ENCODE data around the gene TMEM127. TPM values are rescaled to one million over a fixed set of nuclear protein-coding genes. Genes with fewer than 3 reads are reported as not detected.
"Not testable (repeated sequence)": the region's sequence is repeated elsewhere in the genome, so short reads cannot be mapped to it uniquely, and the experiment has no call there.

The TMEM127 gene
- total RNA-seq, 3 donors from 2014 or later (not counting 1 experiment from before 2014, with no cell fraction given): 49.8 to 59.3 (median 54.5) TPM

DNA sequence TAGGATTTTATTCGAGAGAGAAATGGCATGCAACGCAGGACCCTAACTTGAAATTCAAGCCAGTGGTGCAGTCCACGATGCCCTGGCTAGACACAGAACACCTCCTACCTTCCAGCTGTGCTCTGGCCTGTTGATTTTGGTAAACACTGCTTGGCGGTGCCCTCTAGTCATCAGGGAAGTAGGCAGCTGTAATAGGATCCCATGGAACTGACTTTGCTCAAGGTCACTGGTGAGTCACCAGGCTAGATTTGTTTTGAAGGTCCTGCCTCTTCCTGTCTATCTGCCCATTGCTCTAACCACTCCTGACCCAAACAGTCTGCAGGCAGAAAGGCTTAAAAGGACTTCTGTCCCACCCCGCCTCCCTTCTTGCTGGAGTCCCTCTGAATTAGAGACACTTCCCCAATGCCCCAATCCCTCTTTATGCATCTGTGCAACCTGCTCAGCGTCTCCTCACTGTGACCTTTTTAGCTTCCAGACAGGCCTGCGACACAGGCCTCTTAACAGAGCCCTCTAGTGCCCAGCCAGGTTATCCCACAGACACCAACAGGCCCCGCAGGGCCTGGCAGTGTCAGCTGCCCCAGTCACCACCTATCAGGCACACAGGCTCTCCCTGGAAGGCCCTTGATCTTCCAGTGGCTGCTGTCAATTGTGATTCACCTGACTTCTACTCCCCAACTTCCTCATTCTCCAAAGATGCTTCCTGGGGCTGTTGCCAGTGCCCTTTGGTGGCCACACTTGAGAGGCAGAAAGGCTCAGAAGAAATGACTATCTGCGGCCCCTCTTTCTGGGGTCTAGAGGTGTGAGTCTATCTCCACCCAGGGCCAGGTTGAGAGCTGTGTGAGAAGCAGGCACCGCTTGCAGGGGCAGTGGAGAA lies 5.2 kb downstream of the TMEM127 start:
- intact Hi-C loops (cut with micrococcal nuclease): loop anchor here (10.0 kb wide), 1 partner anchor 236 kb away; no protein-coding TSS in a partner anchor
- DNase-seq: peak in 1 of 2 donors; percentile 52
- peak overlapping the region; percentile 40 for H3K4me3 Mint-ChIP-seq
- H3K9me3 Mint-ChIP-seq: no peaks in the 10 kb centered on the region
- Histone ChIP-seq H3K9me3 (ENCODE audit: control insufficient read depth, insufficient read depth, low read length) (no peaks in the 10 kb centered on the region), H3K36me3 (ENCODE audit: control insufficient read depth, insufficient read depth, low read length) (peaks cover 19% of the 10 kb centered on the region), H3K27me3 (ENCODE audit: control insufficient read depth, insufficient read depth, low read length) (no peaks in the 10 kb centered on the region), H3K4me3 (ENCODE audit: low read length) (no peak overlapping the region), H3K4me1 (ENCODE audit: control insufficient read depth, insufficient read depth, low read length) (peaks cover 64% of the 10 kb centered on the region), H3K27ac (ENCODE audit: low read length) (peak overlapping the region; percentile 19)
- H3K27me3 Mint-ChIP-seq (ENCODE audit: low read depth in 2 of 2): no peaks in the 10 kb centered on the region
- ATAC-seq: peak; percentile 50 to 65 (median 54)
- TF ChIP-seq, protein P1, sequence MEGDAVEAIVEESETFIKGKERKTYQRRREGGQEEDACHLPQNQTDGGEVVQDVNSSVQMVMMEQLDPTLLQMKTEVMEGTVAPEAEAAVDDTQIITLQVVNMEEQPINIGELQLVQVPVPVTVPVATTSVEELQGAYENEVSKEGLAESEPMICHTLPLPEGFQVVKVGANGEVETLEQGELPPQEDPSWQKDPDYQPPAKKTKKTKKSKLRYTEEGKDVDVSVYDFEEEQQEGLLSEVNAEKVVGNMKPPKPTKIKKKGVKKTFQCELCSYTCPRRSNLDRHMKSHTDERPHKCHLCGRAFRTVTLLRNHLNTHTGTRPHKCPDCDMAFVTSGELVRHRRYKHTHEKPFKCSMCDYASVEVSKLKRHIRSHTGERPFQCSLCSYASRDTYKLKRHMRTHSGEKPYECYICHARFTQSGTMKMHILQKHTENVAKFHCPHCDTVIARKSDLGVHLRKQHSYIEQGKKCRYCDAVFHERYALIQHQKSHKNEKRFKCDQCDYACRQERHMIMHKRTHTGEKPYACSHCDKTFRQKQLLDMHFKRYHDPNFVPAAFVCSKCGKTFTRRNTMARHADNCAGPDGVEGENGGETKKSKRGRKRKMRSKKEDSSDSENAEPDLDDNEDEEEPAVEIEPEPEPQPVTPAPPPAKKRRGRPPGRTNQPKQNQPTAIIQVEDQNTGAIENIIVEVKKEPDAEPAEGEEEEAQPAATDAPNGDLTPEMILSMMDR (IDR thresholded peaks at IDR 0.05): no peak
- H3K27ac Mint-ChIP-seq: peak overlapping the region; percentile 62 to 84
- peaks cover 50 to 56% of the 10 kb centered on the region in 2 donors for H3K4me1 Mint-ChIP-seq
- WGBS (ENCODE audit: insufficient coverage): 62% methylated on average over 10 of the region's 10 CpGs
- H3K36me3 Mint-ChIP-seq: no peaks in the 10 kb centered on the region

DNA sequence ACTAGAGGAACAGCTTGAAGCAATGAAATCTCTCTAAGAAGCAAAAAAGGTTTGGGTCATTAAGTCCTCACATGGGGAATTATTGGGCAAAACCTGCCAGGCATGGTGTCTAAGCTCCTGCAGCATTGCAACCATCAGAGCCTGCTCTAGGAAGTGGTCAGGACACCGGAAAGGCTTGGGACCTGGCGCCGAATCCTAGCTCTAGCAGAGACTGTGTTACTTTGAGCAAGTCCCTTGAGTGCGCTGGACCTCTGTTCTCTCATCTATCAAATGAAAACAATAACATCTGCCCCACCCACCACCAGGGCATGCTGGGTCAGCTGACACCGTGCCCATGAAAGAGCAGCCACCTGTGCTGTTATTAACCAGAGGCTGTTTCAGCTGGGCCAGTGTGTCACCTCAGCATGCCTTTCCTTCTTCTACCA lies 6.3 kb downstream of the TMEM127 start:
- Histone ChIP-seq H3K27ac (ENCODE audit: low read length) (peak overlapping the region; percentile 19), H3K4me3 (ENCODE audit: low read length) (no peak overlapping the region), H3K27me3 (ENCODE audit: control insufficient read depth, insufficient read depth, low read length) (no peaks in the 10 kb centered on the region), H3K4me1 (ENCODE audit: control insufficient read depth, insufficient read depth, low read length) (peaks cover 64% of the 10 kb centered on the region), H3K9me3 (ENCODE audit: control insufficient read depth, insufficient read depth, low read length) (no peaks in the 10 kb centered on the region), H3K36me3 (ENCODE audit: control insufficient read depth, insufficient read depth, low read length) (peaks cover 28% of the 10 kb centered on the region)
- intact Hi-C loops (cut with micrococcal nuclease): no loop called here
- Mint-ChIP-seq H3K27me3 (ENCODE audit: low read depth in 2 of 2) (no peaks in the 10 kb centered on the region), H3K27ac (peak overlapping the region; percentile 62 to 84), H3K36me3 (no peaks in the 10 kb centered on the region), H3K4me1 (peaks cover 51% of the 10 kb centered on the region in 2 donors), H3K4me3 (no peak overlapping the region), H3K9me3 (no peaks in the 10 kb centered on the region)
- 63% methylated on average over 5 of the region's 5 CpGs for WGBS (ENCODE audit: insufficient coverage)
- no peak for DNase-seq
- no peak for ATAC-seq
- TF ChIP-seq, protein P1 (IDR thresholded peaks at IDR 0.05): no peak

DNA sequence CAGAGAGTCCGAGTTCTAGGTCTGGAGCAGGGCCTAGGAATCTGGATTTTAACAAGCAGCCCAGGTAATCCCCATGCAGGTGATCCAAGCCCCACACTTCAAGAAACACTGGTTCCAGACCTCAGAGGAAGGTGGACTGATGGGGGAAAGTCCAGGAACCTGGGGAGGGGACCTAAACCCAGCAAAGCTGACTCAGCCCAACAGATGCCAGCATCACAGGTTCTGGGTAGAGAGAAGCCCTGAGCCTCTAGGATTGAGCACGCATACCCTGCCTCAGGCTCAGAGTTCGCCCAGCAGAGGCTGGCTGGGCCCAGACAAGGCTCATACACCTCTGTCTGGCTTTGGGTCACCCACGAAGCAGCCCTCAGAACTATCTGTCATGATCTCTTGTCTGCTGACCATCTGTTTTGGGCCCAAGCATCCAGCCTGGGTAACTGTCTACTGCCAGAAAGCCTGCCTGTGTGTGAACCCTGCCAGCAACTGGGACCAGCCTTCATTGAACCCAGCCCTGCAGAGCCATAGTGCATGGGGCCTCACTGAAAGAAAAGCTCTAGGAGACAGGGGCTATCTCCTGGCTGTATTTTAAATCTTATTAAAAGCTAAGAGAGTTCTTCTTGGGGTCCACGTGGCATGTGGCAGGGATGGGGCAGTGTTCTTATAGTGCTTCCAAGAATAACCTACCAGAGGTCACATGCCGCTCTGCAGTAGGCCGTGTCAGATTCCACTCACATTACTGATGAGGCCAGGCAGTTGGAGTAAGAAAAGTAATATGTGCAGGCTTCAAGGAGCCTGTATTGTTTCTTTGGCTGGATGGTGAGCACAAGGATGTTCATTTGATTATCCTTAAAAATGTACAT lies 7.4 kb downstream of the TMEM127 start:
- H3K9me3 Mint-ChIP-seq: no peaks in the 10 kb centered on the region
- no peak for ATAC-seq
- no peak overlapping the region for H3K4me3 Mint-ChIP-seq

DNA sequence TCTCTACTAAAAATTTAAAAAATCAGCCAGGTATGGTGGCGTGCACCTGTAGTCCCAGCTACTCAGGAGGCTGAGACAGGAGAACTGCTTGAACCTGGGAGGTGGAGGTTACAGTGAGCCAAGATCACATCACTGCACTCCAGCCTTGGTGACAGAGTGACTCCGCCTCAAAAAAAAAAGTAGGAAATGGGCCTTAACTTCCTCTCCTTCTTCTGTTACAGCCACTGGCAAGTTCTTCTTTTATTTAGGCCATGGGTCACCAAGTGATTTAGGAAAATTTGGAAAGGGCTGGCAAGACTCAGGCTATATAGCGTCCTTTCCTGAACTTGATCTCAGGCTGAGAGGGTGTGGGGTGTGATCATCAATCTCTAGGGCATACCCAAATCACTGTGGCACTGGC lies 8.1 kb downstream of the TMEM127 start:
- Histone ChIP-seq H3K36me3 (ENCODE audit: control insufficient read depth, insufficient read depth, low read length) (peaks cover 43% of the 10 kb centered on the region), H3K4me1 (ENCODE audit: control insufficient read depth, insufficient read depth, low read length) (peaks cover 58% of the 10 kb centered on the region)
- intact Hi-C loops (cut with micrococcal nuclease); H3K27me3 ChIP-seq (ENCODE audit: control insufficient read depth, insufficient read depth, low read length); H3K27ac ChIP-seq (ENCODE audit: low read length); ATAC-seq; H3K9me3 ChIP-seq (ENCODE audit: control insufficient read depth, insufficient read depth, low read length); H3K36me3 Mint-ChIP-seq; H3K9me3 Mint-ChIP-seq; H3K4me3 ChIP-seq (ENCODE audit: low read length); H3K27me3 Mint-ChIP-seq (ENCODE audit: low read depth in 2 of 2); DNase-seq; H3K4me3 Mint-ChIP-seq: not testable (repeated sequence)
- H3K4me1 Mint-ChIP-seq: peaks cover 40 to 51% of the 10 kb centered on the region in 2 donors
- H3K27ac Mint-ChIP-seq: peak overlapping the region in 1 of 2 donors; percentile 85
- 88% methylated on average over 2 of the region's 3 CpGs for WGBS (ENCODE audit: insufficient coverage)

More for the DNA sequence above, 7.4 kb downstream of the TMEM127 start:
- no peaks in the 10 kb centered on the region for H3K27me3 ChIP-seq (ENCODE audit: control insufficient read depth, insufficient read depth, low read length)
- no peak for DNase-seq
- H3K4me1 ChIP-seq (ENCODE audit: control insufficient read depth, insufficient read depth, low read length): peaks cover 58% of the 10 kb centered on the region
- no peak overlapping the region for H3K4me3 ChIP-seq (ENCODE audit: low read length)
- intact Hi-C loops (cut with micrococcal nuclease): no loop called here
- Mint-ChIP-seq H3K36me3 (no peaks in the 10 kb centered on the region), H3K27me3 (ENCODE audit: low read depth in 2 of 2) (no peaks in the 10 kb centered on the region), H3K27ac (peak overlapping the region; percentile 14 to 85), H3K4me1 (peaks cover 40 to 51% of the 10 kb centered on the region in 2 donors)
- peaks cover 36% of the 10 kb centered on the region for H3K36me3 ChIP-seq (ENCODE audit: control insufficient read depth, insufficient read depth, low read length)
- TF ChIP-seq, protein P1 (IDR thresholded peaks at IDR 0.05): no peak
- 88% methylated on average over 7 of the region's 7 CpGs for WGBS (ENCODE audit: insufficient coverage)
- no peak overlapping the region for H3K27ac ChIP-seq (ENCODE audit: low read length)
- H3K9me3 ChIP-seq (ENCODE audit: control insufficient read depth, insufficient read depth, low read length): no peaks in the 10 kb centered on the region
